GM12878 (cell line): ENCODE measurements around the gene KCNIP3. TPM values are rescaled to one million over a fixed set of nuclear protein-coding genes. Genes with fewer than 3 reads are reported as not detected.

Source experiments
- ATAC-seq: fragments of 200-7000 bp; cut with Tn5 transposase; 3 replicates; pipeline ENCODE4 v1.9.1; 2020; ENCODE audit warnings: mild to moderate bottlenecking, moderate library complexity
- BruUV-seq: library from RNA; stranded (reverse); fragments of 400-500 nt; replicated peaks from 2 replicates; lab custom pipeline; 2021; lab: Mats Ljungman, UMichigan
- CTCF ChIA-PET: fragments of 300-600 bp; sonication (Branson Sonifier 250); formaldehyde crosslinking; extraction: SDS; loops from one replicate; lab custom pipeline; 2021; ENCODE audit warnings: inconsistent platforms; lab: Yijun Ruan, JAX
- POLR2A ChIA-PET: fragments of 350-600 bp; formaldehyde crosslinking; extraction: SDS; loops from one replicate; lab custom pipeline; 2021; ENCODE audit warnings: inconsistent platforms; lab: Charles Lee
- RAD21 ChIA-PET: fragments of 300-600 bp; sonication (Branson Sonifier 250); formaldehyde crosslinking; loops from one replicate; lab custom pipeline; 2023; ENCODE audit warnings: antibody characterized with exemption; ENCODE audit not compliant: unreplicated experiment; lab: Charles Lee
- SMC1A ChIA-PET: fragments of 300-600 bp; sonication (Branson Sonifier 250); formaldehyde crosslinking; loops from one replicate; lab custom pipeline; 2023; ENCODE audit not compliant: unreplicated experiment, uncharacterized antibody; lab: Charles Lee
- DNase-seq: peaks from one replicate; pipeline ENCODE4 v3.0.0-alpha.2; 2011; ENCODE audit warnings: low read depth, low spot score
- FAIRE-seq: peaks from 3 replicates; lab custom pipeline; 2011; peaks lifted over from hg19 to GRCh38; lab: Jason Lieb, UNC
- H2AFZ ChIP-seq: 2 replicates; pipeline ENCODE4 v1.6.0; 2011; ENCODE audit warnings: low read depth, low read length, control low read depth; ENCODE audit not compliant: control insufficient read depth
- H3K27ac ChIP-seq: 2 replicates; pipeline ENCODE4 v1.5.1; 2011; ENCODE audit warnings: control low read depth; ENCODE audit not compliant: control insufficient read depth, insufficient read depth
- H3K27me3 ChIP-seq, 2 experiments: replicated peaks in 1 of 2; 2 replicates each; pipeline versions ENCODE4 v1.6.0 to v1.6.1; 2011; ENCODE audit warnings: low read length in 1 of 2; ENCODE audit not compliant: control insufficient read depth in 2 of 2, insufficient read depth in 2 of 2
- H3K36me3 ChIP-seq, 2 experiments: 2 replicates each; pipeline ENCODE4 v1.5.1; 2011; ENCODE audit warnings: low read length in 1 of 2; ENCODE audit not compliant: control insufficient read depth in 2 of 2, insufficient read depth in 2 of 2
- H3K4me1 ChIP-seq: 2 replicates; pipeline ENCODE4 v1.6.1; 2011; ENCODE audit warnings: mild to moderate bottlenecking, low read length, moderate library complexity, mixed read lengths; ENCODE audit not compliant: control insufficient read depth, insufficient read depth
- H3K4me2 ChIP-seq: 2 replicates; pipeline ENCODE4 v1.6.0; 2011; ENCODE audit warnings: control low read depth; ENCODE audit not compliant: control insufficient read depth, insufficient read depth
- H3K4me3 ChIP-seq: fragments of 200-600 bp; sonication (generic); 2 replicates; pipeline ENCODE4 v1.5.1; 2016
- H3K79me2 ChIP-seq: 2 replicates; pipeline ENCODE4 v1.6.0; 2011; ENCODE audit warnings: low read length; ENCODE audit not compliant: control insufficient read depth, insufficient read depth
- H3K9ac ChIP-seq: 2 replicates; pipeline ENCODE4 v1.8.0; 2011; ENCODE audit warnings: low read length, control low read depth, mixed read lengths; ENCODE audit not compliant: control insufficient read depth, insufficient read depth
- H3K9me3 ChIP-seq: replicated peaks from 3 replicates; pipeline ENCODE4 v1.5.1; 2011; ENCODE audit warnings: mild to moderate bottlenecking, low read length; ENCODE audit not compliant: control insufficient read depth, insufficient read depth
- H4K20me1 ChIP-seq: 2 replicates; pipeline ENCODE4 v1.6.0; 2011; ENCODE audit not compliant: control insufficient read depth, insufficient read depth
- BHLHE40 ChIP-seq, 2 experiments: fragments of 450-650 bp in 1 of 2; IDR thresholded peaks; 2 replicates each; pipeline ENCODE4 v1.6.1; 2011 to 2017; ENCODE audit warnings: low read depth in 2 of 2, borderline replicate concordance in 1 of 2, improper control_type of control experiment in 1 of 2, low read length in 1 of 2, mild to moderate bottlenecking in 1 of 2
- EP300 ChIP-seq, 2 experiments: fragments of 150-350 bp in 1 of 2; IDR thresholded peaks; 2 replicates each; pipeline ENCODE4 v1.6.1; 2011 to 2012; ENCODE audit warnings: low read depth in 2 of 2, low read length in 2 of 2, borderline replicate concordance in 1 of 2, improper control_type of control experiment in 1 of 2, inconsistent platforms in 1 of 2; ENCODE audit not compliant: control insufficient read depth in 1 of 2
- GABPA ChIP-seq: IDR thresholded peaks from 2 replicates; pipeline ENCODE4 v1.6.1; 2014; ENCODE audit warnings: antibody characterized with exemption, low read depth, mild to moderate bottlenecking, inconsistent platforms
- LARP7 ChIP-seq: fragments of 450-650 bp; IDR thresholded peaks from 2 replicates; pipeline ENCODE4 v1.6.1; 2017; ENCODE audit warnings: mild to moderate bottlenecking
- NKRF ChIP-seq: fragments of 450-650 bp; conservative IDR thresholded peaks from 2 replicates; pipeline ENCODE4 v1.6.1; 2017; ENCODE audit warnings: mild to moderate bottlenecking, moderate library complexity
- NR2C2 ChIP-seq: IDR thresholded peaks from 2 replicates; pipeline ENCODE4 v1.6.1; 2011; ENCODE audit warnings: borderline replicate concordance, low read depth; ENCODE audit not compliant: control insufficient read depth, insufficient read length
- PBX3 ChIP-seq: IDR thresholded peaks from 2 replicates; pipeline ENCODE4 v1.6.1; 2011; ENCODE audit warnings: mild to moderate bottlenecking, low read depth, low read length, moderate library complexity; ENCODE audit not compliant: insufficient replicate concordance
- POU2F2 ChIP-seq: IDR thresholded peaks from 3 replicates; pipeline ENCODE4 v1.6.1; 2011; ENCODE audit warnings: low read depth, mild to moderate bottlenecking, low read length, borderline replicate concordance
- REST ChIP-seq: IDR thresholded peaks from 2 replicates; pipeline ENCODE4 v1.6.1; 2012; ENCODE audit warnings: mild to moderate bottlenecking, low read depth, low read length
- RFX5 ChIP-seq: IDR thresholded peaks from 2 replicates; pipeline ENCODE4 v1.6.1; 2011; ENCODE audit warnings: low read depth, low read length, improper control_type of control experiment
- ZNF24 ChIP-seq: fragments of 450-650 bp; IDR thresholded peaks from 2 replicates; pipeline ENCODE4 v1.6.1; 2017; ENCODE audit warnings: antibody characterized with exemption, mild to moderate bottlenecking
- WGBS: methylation state at CpG from one replicate; pipeline ENCODE4 v1.1.6; 2016; ENCODE audit warnings: low lambda C conversion rate; ENCODE audit not compliant: insufficient replicate concordance, insufficient coverage; ENCODE audit errors: missing lambda C conversion rate; 5-methylcytosine and 5-hydroxymethylcytosine counted together
- in situ Hi-C: fragments of 300-500 bp; cut with MboI; formaldehyde crosslinking; loops from 9 replicates; pipeline ENCODE4 v1.14.3; 2018; ENCODE audit warnings: mixed read lengths
- intact Hi-C: fragments of 100-400 bp; cut with micrococcal nuclease; formaldehyde crosslinking; loops from one replicate; pipeline ENCODE4 v1.14.2; 2022; ENCODE audit not compliant: unreplicated experiment
- polyA plus RNA-seq, 11 experiments: library from polyadenylated mRNA; depleted of rRNA in 4 of 11; unstranded in 6 of 11; stranded (reverse) in 5 of 11; fragments of >200 nt; fragmentation: Nextera tagmentation in 4 of 11; fragmentation: Illumina TruSeq in 1 of 11; extraction: Ambion mirVana in 4 of 11; extraction: Trizol in 1 of 11; gene quantifications; 1 replicate in 1 of 11; 2 replicates in 10 of 11; pipeline versions ENCODE4 v1.2.1 to v1.2.3, GENCODE V29; 2011 to 2016; ENCODE audit warnings: inconsistent platforms in 2 of 11, missing spikeins in 2 of 11, low read depth in 1 of 11
- total RNA-seq, 4 experiments: library from RNA; depleted of rRNA in 3 of 4; stranded (reverse); fragments of >200 nt in 3 of 4; fragmentation: Illumina TruSeq in 1 of 4; extraction: Trizol in 1 of 4; gene quantifications; 2 replicates each; pipeline versions ENCODE4 v1.2.1 to v1.2.3, GENCODE V29; 2013 to 2021
- TF ChIP-seq, protein P1 (sequence below): fragments of 150-350 bp; IDR thresholded peaks from 2 replicates; pipeline ENCODE4 v1.6.1; 2016; ENCODE audit warnings: low read depth, low read length

KCNIP3 gene
- total and polyA plus RNA-seq, 10 of the 15 experiments (the other 5 are each of a cell fraction or from before 2014, with no cell fraction given), result not detected

GRCh38 chr2:95331606-95332005 is 34.5 kb downstream of the KCNIP3 start:
- H3K27ac ChIP-seq, result no peak overlapping the region
- no peaks in the 10 kb centered on the region for H3K79me2 ChIP-seq
- BruUV-seq, result no TSS peak
- DNase-seq (no peak), ATAC-seq (no peak), FAIRE-seq (no peak)
- ChIA-PET CTCF (no interaction called here), RAD21 (no interaction called here), SMC1A (no interaction called here), POLR2A (no interaction called here)
- no peak overlapping the region for H3K9ac ChIP-seq
- H3K27me3 ChIP-seq, result no peaks in the 10 kb centered on the region; a peak in 1 of 4 replicates
- H3K4me3 ChIP-seq, result no peak overlapping the region
- H3K36me3 ChIP-seq, result no peaks in the 10 kb centered on the region
- in situ Hi-C loops (no loop called here), intact Hi-C loops (no loop called here)
- H3K4me1 ChIP-seq, result no peaks in the 10 kb centered on the region
- WGBS, result 35% methylated on average over 10 of the region's 10 CpGs
- no peak overlapping the region for H2AFZ ChIP-seq
- no peaks in the 10 kb centered on the region for H3K9me3 ChIP-seq
- H3K4me2 ChIP-seq, result no peak overlapping the region
- no peaks in the 10 kb centered on the region for H4K20me1 ChIP-seq
- TF ChIP-seq EP300 (IDR thresholded peaks at IDR 0.05; ENCODE audit: borderline replicate concordance in 1 of 2, control insufficient read depth in 1 of 2, low read depth in 2 of 2, low read length in 2 of 2) (no peak), LARP7 (no peak), BHLHE40 (IDR thresholded peaks at IDR 0.05; ENCODE audit: borderline replicate concordance in 1 of 2, low read depth in 2 of 2, low read length in 1 of 2) (no peak), REST (no peak), GABPA (no peak), NR2C2 (no peak), PBX3 (no peak), RFX5 (no peak), NKRF (no peak), POU2F2 (no peak), ZNF24 (no peak)
- TF ChIP-seq, protein P1, sequence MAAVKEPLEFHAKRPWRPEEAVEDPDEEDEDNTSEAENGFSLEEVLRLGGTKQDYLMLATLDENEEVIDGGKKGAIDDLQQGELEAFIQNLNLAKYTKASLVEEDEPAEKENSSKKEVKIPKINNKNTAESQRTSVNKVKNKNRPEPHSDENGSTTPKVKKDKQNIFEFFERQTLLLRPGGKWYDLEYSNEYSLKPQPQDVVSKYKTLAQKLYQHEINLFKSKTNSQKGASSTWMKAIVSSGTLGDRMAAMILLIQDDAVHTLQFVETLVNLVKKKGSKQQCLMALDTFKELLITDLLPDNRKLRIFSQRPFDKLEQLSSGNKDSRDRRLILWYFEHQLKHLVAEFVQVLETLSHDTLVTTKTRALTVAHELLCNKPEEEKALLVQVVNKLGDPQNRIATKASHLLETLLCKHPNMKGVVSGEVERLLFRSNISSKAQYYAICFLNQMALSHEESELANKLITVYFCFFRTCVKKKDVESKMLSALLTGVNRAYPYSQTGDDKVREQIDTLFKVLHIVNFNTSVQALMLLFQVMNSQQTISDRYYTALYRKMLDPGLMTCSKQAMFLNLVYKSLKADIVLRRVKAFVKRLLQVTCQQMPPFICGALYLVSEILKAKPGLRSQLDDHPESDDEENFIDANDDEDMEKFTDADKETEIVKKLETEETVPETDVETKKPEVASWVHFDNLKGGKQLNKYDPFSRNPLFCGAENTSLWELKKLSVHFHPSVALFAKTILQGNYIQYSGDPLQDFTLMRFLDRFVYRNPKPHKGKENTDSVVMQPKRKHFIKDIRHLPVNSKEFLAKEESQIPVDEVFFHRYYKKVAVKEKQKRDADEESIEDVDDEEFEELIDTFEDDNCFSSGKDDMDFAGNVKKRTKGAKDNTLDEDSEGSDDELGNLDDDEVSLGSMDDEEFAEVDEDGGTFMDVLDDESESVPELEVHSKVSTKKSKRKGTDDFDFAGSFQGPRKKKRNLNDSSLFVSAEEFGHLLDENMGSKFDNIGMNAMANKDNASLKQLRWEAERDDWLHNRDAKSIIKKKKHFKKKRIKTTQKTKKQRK, result no peak
